ENCODE data around the gene RAB20.
"Not testable (repeated sequence)": the region's sequence is repeated elsewhere in the genome, so short reads cannot be mapped to it uniquely, and the experiment has no call there.

Gene RAB20

DNA sequence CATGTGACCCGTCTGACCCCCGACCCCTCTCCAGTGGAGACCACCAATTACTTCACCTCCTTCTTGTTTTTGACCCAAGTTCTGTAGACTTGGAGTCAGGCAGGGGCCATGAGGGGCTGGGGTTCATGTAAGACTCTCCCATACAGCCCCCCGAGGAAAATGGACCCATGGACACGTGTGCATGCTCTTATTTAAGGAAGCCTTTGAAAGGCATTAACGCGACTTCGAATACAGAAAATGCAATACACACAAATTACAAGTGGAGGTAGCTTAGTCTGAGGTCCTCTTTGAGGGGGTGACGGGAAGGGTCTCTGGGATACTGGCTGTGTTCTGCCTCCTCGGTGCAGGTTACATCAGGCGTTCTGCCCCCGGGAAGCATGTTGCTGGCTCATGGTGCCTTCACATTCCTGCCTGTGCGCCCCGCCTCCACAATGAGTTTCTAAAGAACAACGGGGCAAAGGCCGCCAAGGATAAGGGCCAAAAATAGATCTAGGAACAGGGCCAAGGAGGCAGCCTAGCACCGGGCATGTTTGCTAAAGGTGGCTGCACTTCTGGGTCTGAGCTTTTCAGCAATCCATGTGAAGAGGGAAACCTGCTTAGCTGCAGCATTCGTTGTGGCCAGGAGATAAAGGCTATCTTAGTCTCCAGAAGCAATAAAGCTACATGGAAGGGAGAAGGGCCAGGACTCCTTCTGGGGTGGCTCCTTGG is 54.5 kb downstream of the RAB20 start:
- no peak for DNase-seq

GRCh38 chr13:110506396-110506795 is 55.1 kb downstream of the RAB20 start:
- no peak for DNase-seq

- DNase-seq = no peak
Observed at GRCh38 chr13:110505594-110505993, 55.9 kb downstream of the RAB20 start.

- DNase-seq = no peak
Observed at GRCh38 chr13:110503979-110504499, 57.5 kb downstream of the RAB20 start.

GRCh38 chr13:110503037-110503901 is 58.3 kb downstream of the RAB20 start:
- DNase-seq = no peak

GRCh38 chr13:110501188-110501587 is 60.3 kb downstream of the RAB20 start:
- no peak for DNase-seq

GRCh38 chr13:110500341-110500740 is 61.2 kb downstream of the RAB20 start:
- no peak for DNase-seq

GRCh38 chr13:110499621-110500281 is 61.8 kb downstream of the RAB20 start:
- peak; percentile 64 for DNase-seq

- no peak for DNase-seq
Observed at GRCh38 chr13:110498765-110499164, 62.8 kb downstream of the RAB20 start.

DNA sequence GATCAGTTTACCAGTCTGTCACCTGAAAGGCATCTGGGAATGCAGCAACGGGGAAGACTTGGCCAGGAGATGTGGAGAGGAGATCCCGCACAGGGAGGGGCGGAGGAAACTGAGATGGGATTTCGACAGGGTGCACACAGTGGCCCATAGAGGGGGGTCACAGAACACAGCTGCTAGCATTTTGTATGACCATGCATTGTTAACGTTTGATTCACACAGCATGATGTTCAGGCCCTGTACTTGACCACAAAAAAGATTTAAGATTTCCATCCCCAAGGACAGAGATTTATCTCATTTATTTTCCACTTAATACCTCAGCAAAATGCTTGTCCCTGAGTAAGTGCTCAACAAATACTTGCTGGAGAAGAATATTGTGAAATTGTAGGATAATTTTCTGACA is 63.2 kb downstream of the RAB20 start:
- DNase-seq = no peak

GRCh38 chr13:110497896-110498295 is 63.6 kb downstream of the RAB20 start:
- not testable (repeated sequence) for DNase-seq

DNA sequence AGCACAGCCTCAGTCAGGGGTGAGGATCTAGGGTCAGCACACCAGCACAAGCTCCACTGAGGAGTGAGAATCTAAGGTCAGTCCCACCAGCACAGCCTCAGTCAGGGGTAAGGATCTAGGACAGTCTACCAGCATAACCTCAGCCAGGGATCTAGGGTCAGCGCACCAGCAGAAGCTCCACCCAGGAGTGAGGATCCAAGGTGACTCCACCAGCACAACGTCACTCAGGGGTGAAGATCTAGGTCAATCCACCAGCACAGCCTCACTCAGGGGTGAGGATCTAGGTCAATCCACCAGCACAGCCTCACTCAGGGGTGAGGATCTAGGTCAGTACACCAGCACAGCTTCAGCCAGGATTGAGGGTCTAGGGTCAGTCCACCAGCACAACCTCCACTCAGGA is 64.5 kb downstream of the RAB20 start:
- DNase-seq = no peak

- no peak for DNase-seq
Observed at GRCh38 chr13:110496281-110496680, 65.2 kb downstream of the RAB20 start.

GRCh38 chr13:110495881-110496280 is 65.6 kb downstream of the RAB20 start:
- no peak for DNase-seq

DNA sequence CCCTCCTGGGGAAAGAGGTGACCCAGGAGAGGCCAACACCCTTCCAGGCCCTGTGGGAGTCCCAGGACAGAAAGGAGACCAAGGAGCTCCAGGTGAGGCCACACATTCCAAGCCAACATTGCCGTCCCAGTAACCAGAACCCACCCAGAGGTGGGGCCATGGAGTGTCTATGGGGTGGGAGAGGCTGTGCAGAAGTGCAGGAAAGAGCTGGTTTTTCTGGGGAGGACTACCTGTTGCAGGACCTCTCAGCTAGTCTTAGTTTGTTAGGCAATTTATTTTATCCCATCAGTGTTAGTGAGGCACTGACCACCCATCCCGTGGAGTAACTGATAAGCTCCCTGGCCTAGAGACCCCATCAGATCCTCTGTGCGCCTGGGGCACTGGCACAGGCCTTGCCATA is 66.1 kb downstream of the RAB20 start:
- DNase-seq = no peak

- DNase-seq = no peak
Observed at GRCh38 chr13:110493613-110494012, 67.9 kb downstream of the RAB20 start.

GRCh38 chr13:110492679-110493593 is 68.6 kb downstream of the RAB20 start:
- no peak for DNase-seq

GRCh38 chr13:110491869-110492678 is 69.4 kb downstream of the RAB20 start:
- no peak for DNase-seq

- DNase-seq = no peak
Observed at GRCh38 chr13:110490009-110490770, 71.3 kb downstream of the RAB20 start.

GRCh38 chr13:110486880-110487279 is 74.6 kb downstream of the RAB20 start:
- DNase-seq = not testable (repeated sequence)
